WTC11 (cell line): ENCODE data around the gene PBX3. TPM values are rescaled to one million over a fixed set of nuclear protein-coding genes. Genes with fewer than 3 reads are reported as not detected.

Experiments used
- ATAC-seq: fragments of 200-7000 bp; cut with Tn5 transposase; 2 replicates; pipeline ENCODE4 v1.10.0; 2021; ENCODE audit warnings: mild to moderate bottlenecking, moderate library complexity
- CTCF ChIA-PET: fragments of 300-600 bp; sonication (Branson Sonifier 250); formaldehyde crosslinking; loops from one replicate; lab custom pipeline; 2021; ENCODE audit warnings: antibody characterized with exemption; lab: Charles Lee
- POLR2A ChIA-PET: fragments of 350-600 bp; sonication (Branson Sonifier 250); formaldehyde crosslinking; loops from one replicate; lab custom pipeline; 2021; ENCODE audit warnings: antibody characterized with exemption; lab: Charles Lee
- DNase-seq: peaks from one replicate; pipeline ENCODE4 v3.0.0; 2021; ENCODE audit warnings: low spot score
- H3K27ac Mint-ChIP-seq: 2 replicates; pipeline ENCODE4 v1.8.0; 2021; ENCODE audit warnings: mixed read lengths
- H3K27me3 Mint-ChIP-seq: 2 replicates; pipeline ENCODE4 v1.8.0; 2021; ENCODE audit warnings: low read depth, mild to moderate bottlenecking, moderate library complexity, mixed read lengths
- H3K36me3 Mint-ChIP-seq: 2 replicates; pipeline ENCODE4 v1.8.0; 2021; ENCODE audit warnings: mixed read lengths
- H3K4me1 Mint-ChIP-seq: 2 replicates; pipeline ENCODE4 v1.8.0; 2022; ENCODE audit warnings: mixed read lengths
- H3K4me3 Mint-ChIP-seq: 2 replicates; pipeline ENCODE4 v1.8.0; 2021; ENCODE audit warnings: mild to moderate bottlenecking, moderate library complexity, mixed read lengths
- H3K9me3 Mint-ChIP-seq: 2 replicates; pipeline ENCODE4 v1.8.0; 2021; ENCODE audit warnings: mixed read lengths
- CREM ChIP-seq: sonication (generic); formaldehyde crosslinking; IDR thresholded peaks from 2 replicates; pipeline ENCODE4 v1.8.1; 2022; ENCODE audit warnings: mild to moderate bottlenecking, missing genetic modification reagents, moderate library complexity
- E2F5 ChIP-seq: sonication (generic); formaldehyde crosslinking; IDR thresholded peaks from 2 replicates; pipeline ENCODE4 v1.8.1; 2022; ENCODE audit warnings: mild to moderate bottlenecking, moderate library complexity, missing genetic modification reagents
- FOXP1 ChIP-seq: sonication (generic); formaldehyde crosslinking; IDR thresholded peaks from 2 replicates; pipeline ENCODE4 v1.8.0; 2022; ENCODE audit warnings: missing genetic modification reagents, mild to moderate bottlenecking, moderate library complexity, borderline replicate concordance
- GRHL2 ChIP-seq: fragments of 250-450 bp; sonication (Bioruptor Pico); IDR thresholded peaks from 2 replicates; pipeline ENCODE4 v1.8.0; 2022; ENCODE audit warnings: mild to moderate bottlenecking, moderate library complexity; ENCODE audit not compliant: insufficient replicate concordance, severe bottlenecking
- IRF2 ChIP-seq: sonication (generic); formaldehyde crosslinking; IDR thresholded peaks from 2 replicates; pipeline ENCODE4 v1.8.0; 2022; ENCODE audit warnings: low read depth, missing genetic modification reagents, borderline replicate concordance
- JAZF1 ChIP-seq: fragments of 250-450 bp; sonication (Bioruptor Pico); IDR thresholded peaks from 2 replicates; pipeline ENCODE4 v1.9.0; 2021; ENCODE audit warnings: moderate library complexity, mild to moderate bottlenecking, inconsistent platforms
- MLX ChIP-seq: sonication (generic); formaldehyde crosslinking; IDR thresholded peaks from 2 replicates; pipeline ENCODE4 v1.8.1; 2023; ENCODE audit warnings: mild to moderate bottlenecking, missing genetic modification reagents, moderate library complexity
- NFE2L1 ChIP-seq: sonication (generic); formaldehyde crosslinking; IDR thresholded peaks from 2 replicates; pipeline ENCODE4 v1.8.1; 2023; ENCODE audit warnings: missing genetic modification reagents
- PRRX2 ChIP-seq: fragments of 250-450 bp; sonication (Bioruptor Pico); IDR thresholded peaks from 2 replicates; pipeline ENCODE4 v1.8.0; 2021; ENCODE audit warnings: mild to moderate bottlenecking
- SOX15 ChIP-seq: fragments of 250-450 bp; sonication (Bioruptor Pico); IDR thresholded peaks from 2 replicates; pipeline ENCODE4 v1.9.0; 2021; ENCODE audit warnings: mild to moderate bottlenecking
- TCF7 ChIP-seq: sonication (generic); formaldehyde crosslinking; IDR thresholded peaks from 2 replicates; pipeline ENCODE4 v1.8.0; 2022; ENCODE audit warnings: mild to moderate bottlenecking, low read depth, missing genetic modification reagents, moderate library complexity
- ZBTB43 ChIP-seq: sonication (generic); formaldehyde crosslinking; IDR thresholded peaks from 2 replicates; pipeline ENCODE4 v1.8.1; 2023; ENCODE audit warnings: mild to moderate bottlenecking, missing genetic modification reagents
- ZNF232 ChIP-seq: sonication (generic); formaldehyde crosslinking; IDR thresholded peaks from 2 replicates; pipeline ENCODE4 v1.8.0; 2022; ENCODE audit warnings: mild to moderate bottlenecking, missing genetic modification reagents
- ZNF512 ChIP-seq: sonication (generic); formaldehyde crosslinking; IDR thresholded peaks from 2 replicates; pipeline ENCODE4 v1.8.1; 2022; ENCODE audit warnings: missing genetic modification reagents, borderline replicate concordance
- total RNA-seq: library from RNA; stranded (reverse); gene quantifications from 3 replicates; pipeline ENCODE4 v1.2.3, GENCODE V29; 2021

The PBX3 gene
- total RNA-seq, 1 experiment from 2014 or later = 48.5 TPM

GRCh38 chr9:126016579-126017290 is 269.6 kb downstream of the PBX3 start:
- TF ChIP-seq ZNF512 (CRISPR knock-in tag) (no peak), SOX15 (CRISPR knock-in tag) (no peak), NFE2L1 (CRISPR knock-in tag) (no peak), GRHL2 (CRISPR knock-in tag) (no peak), PRRX2 (CRISPR knock-in tag) (no peak), TCF7 (no peak), MLX (CRISPR knock-in tag) (no peak), ZNF232 (CRISPR knock-in tag) (no peak), FOXP1 (no peak), E2F5 (no peak), IRF2 (CRISPR knock-in tag) (no peak), CREM (CRISPR knock-in tag) (no peak), JAZF1 (CRISPR knock-in tag) (no peak), ZBTB43 (CRISPR knock-in tag) (no peak)
- H3K36me3 Mint-ChIP-seq = no peaks in the 10 kb centered on the region
- CTCF ChIA-PET = no interaction called here
- no peaks in the 10 kb centered on the region for H3K27me3 Mint-ChIP-seq
- no peak overlapping the region for H3K27ac Mint-ChIP-seq
- no peak overlapping the region for H3K4me3 Mint-ChIP-seq
- POLR2A ChIA-PET = interaction anchor here (1.0 kb wide), 1 partner anchor 10 kb away, joined by 3 read pairs; no protein-coding TSS in a partner anchor
- H3K9me3 Mint-ChIP-seq = no peaks in the 10 kb centered on the region
- ATAC-seq (no peak), DNase-seq (no peak)
- peaks cover 9% of the 10 kb centered on the region for H3K4me1 Mint-ChIP-seq

Other genes with a start within 250 kb of the PBX3 start
- gene MAPKAP1, start 40.2 kb upstream of the PBX3 start, total RNA-seq = 102 to 115 TPM (median 111 TPM) in 3 replicates